T-helper 1 cell (primary cell): ENCODE data around the gene SIM2.

Source experiments
- DNase-seq, 5 donors: peaks; one replicate each; pipeline ENCODE4 v3.0.0-alpha.2; 2012 to 2020

Gene SIM2

GRCh38 chr21:36686955-36687354 is 12.0 kb upstream of the SIM2 start:
- no peak for DNase-seq

- DNase-seq: no peak
These were observed 10.6 kb upstream of the SIM2 start for GRCh38 chr21:36688324-36688723.

GRCh38 chr21:36689324-36689723 is 9.6 kb upstream of the SIM2 start:
- DNase-seq: no peak

- no peak for DNase-seq
These were observed 8.0 kb upstream of the SIM2 start for GRCh38 chr21:36690628-36691554.

- no peak for DNase-seq
These were observed 7.3 kb upstream of the SIM2 start for GRCh38 chr21:36691555-36692041.

- no peak for DNase-seq
These were observed 6.6 kb upstream of the SIM2 start for GRCh38 chr21:36692114-36692834.

- no peak for DNase-seq
These were observed 6.0 kb upstream of the SIM2 start for GRCh38 chr21:36692835-36693488.

GRCh38 chr21:36693489-36694030 is 5.4 kb upstream of the SIM2 start:
- no peak for DNase-seq

GRCh38 chr21:36694031-36694515 is 4.8 kb upstream of the SIM2 start:
- no peak for DNase-seq

GRCh38 chr21:36694593-36695282 is 4.2 kb upstream of the SIM2 start:
- no peak for DNase-seq

- no peak for DNase-seq
These were observed 3.7 kb upstream of the SIM2 start for GRCh38 chr21:36695283-36695634.

- DNase-seq: no peak
These were observed 3.1 kb upstream of the SIM2 start for GRCh38 chr21:36695671-36696389.

- no peak for DNase-seq
These were observed 2.4 kb upstream of the SIM2 start for GRCh38 chr21:36696390-36697059.

GRCh38 chr21:36697060-36697850 is 1.7 kb upstream of the SIM2 start:
- DNase-seq: no peak

- DNase-seq: no peak
These were observed 997 bp upstream of the SIM2 start for GRCh38 chr21:36697851-36698384.

- DNase-seq: no peak
These were observed 432 bp upstream of the SIM2 start for GRCh38 chr21:36698385-36698980.

- no peak for DNase-seq
These were observed 805 bp downstream of the SIM2 start for GRCh38 chr21:36699546-36700294.

- DNase-seq: no peak
These were observed 1.5 kb downstream of the SIM2 start for GRCh38 chr21:36700295-36700970.
